ENCODE data around the gene ZNF70.

Gene ZNF70

GRCh38 chr22:23692598-23693291, 58.2 kb downstream of the ZNF70 start:
- DNase-seq (ENCODE audit: low read depth in 2 of 2), result no peak

DNA sequence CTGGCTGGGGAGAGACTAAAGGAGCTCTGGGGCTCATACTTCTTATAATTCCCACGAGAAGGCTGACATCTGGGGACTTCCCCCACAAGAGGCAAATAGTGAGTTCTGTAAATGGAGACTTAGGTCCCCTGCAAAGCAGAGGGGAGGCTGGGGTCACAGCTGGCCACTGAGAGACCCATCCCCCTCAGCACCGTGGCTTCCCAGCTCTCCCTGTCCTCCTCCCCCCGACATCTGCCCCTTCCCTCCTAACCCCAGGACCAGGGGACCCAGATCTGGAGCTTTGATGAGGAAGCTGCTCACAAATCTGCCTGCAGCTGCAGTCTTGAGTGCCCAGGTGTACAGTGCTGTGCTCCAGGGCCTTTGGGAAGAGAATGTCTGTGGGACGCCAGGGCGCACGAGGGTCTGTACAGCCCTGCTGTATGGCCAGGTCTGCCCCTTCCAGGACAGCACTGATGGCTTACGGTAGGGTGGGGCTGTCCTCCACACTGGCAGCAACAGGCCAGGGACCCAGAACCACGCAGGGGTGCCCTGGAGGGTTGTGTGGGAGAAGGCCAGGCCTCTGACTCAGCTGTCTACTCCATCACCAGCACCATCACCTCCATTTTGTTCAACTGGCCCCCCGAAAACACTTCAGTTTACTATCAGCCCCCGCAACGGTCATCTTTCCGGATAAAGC, 59.0 kb downstream of the ZNF70 start:
- no peak for DNase-seq (ENCODE audit: low read depth in 2 of 2)

DNA sequence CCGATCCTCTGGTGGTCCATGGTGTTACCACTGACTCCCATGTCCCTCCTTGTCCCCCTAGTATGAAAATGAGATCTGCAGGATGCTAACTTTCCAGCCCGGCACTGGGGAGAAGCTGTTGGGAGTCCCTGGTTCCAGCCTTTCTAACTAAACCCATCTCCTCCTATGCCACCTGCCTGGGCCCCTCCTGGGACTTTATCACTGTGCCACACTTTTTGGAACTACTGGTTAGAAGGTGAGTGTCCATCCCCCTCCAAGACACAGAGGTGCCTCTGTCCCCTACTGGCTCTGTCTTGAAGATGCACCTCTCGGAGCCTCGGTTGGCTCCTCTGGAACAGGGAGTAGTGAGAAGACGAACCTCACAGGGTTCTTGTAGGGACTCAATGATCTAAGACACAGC, 60.2 kb downstream of the ZNF70 start, which contains the start of gene RGL4:
RGL4 (plus strand) TSS at position 301 of the 400 bp plus-strand sequence. CDS start 1,018 bp downstream, outside the sequence.
- DNase-seq (ENCODE audit: low read depth in 2 of 2), result no peak

- no peak for DNase-seq (ENCODE audit: low read depth in 2 of 2)
Measured at GRCh38 chr22:23689414-23689813, 61.5 kb downstream of the ZNF70 start.
